HFF-Myc (cell line): ENCODE results near the gene TEX52.
"Not testable (repeated sequence)": the region's sequence is repeated elsewhere in the genome, so short reads cannot be mapped to it uniquely, and the experiment has no call there.

Source experiments
- DNase-seq: peaks from one replicate; pipeline ENCODE4 v3.0.0-alpha.2; 2011; ENCODE audit warnings: low read depth; ENCODE audit errors: extremely low read depth
- H3K4me3 ChIP-seq: replicated peaks from 2 replicates; pipeline ENCODE4 v1.5.1; 2011; ENCODE audit warnings: low read depth, mild to moderate bottlenecking, control low read depth, low read length
- CTCF ChIP-seq: IDR thresholded peaks from 2 replicates; pipeline ENCODE4 v1.5.1; 2012; ENCODE audit warnings: mild to moderate bottlenecking, low read depth, low read length, control low read depth; ENCODE audit errors: missing control alignments

Gene TEX52

GRCh38 chr12:2884810-2885209 lies 28.0 kb upstream of the TEX52 start:
- DNase-seq = no peak
- no peak overlapping the region for H3K4me3 ChIP-seq
- no peak for TF ChIP-seq CTCF

GRCh38 chr12:2879853-2880252 lies 23.0 kb upstream of the TEX52 start:
- no peak for TF ChIP-seq CTCF
- no peak overlapping the region for H3K4me3 ChIP-seq
- DNase-seq = no peak

GRCh38 chr12:2877953-2878732 lies 21.3 kb upstream of the TEX52 start:
- no peak for TF ChIP-seq CTCF
- no peak for DNase-seq
- H3K4me3 ChIP-seq = peak overlapping the region; percentile 85

- H3K4me3 ChIP-seq = peak within 1 kb of the TSS; percentile 85
- no peak for DNase-seq
- no peak for TF ChIP-seq CTCF
These were observed 20.5 kb upstream of the TEX52 start, which contains the start of the genes FOXM1 and RHNO1 for GRCh38 chr12:2877047-2877952. Gene FOXM1 (minus strand): TSS chr12:2877174. CDS start chr12:2874478, 2,696 bp downstream. Gene RHNO1 (plus strand): TSS chr12:2877223. CDS start chr12:2885367, 8,144 bp downstream.

- no peak for TF ChIP-seq CTCF
- no peak for DNase-seq
- H3K4me3 ChIP-seq = peak overlapping the region; percentile 85
These were observed 19.7 kb upstream of the TEX52 start for GRCh38 chr12:2876431-2877046.

- DNase-seq, H3K4me3 ChIP-seq: not testable (repeated sequence)
These were observed 12.3 kb upstream of the TEX52 start for GRCh38 chr12:2868986-2869632.
